ENCODE measurements around the gene TMEM127.
"Not testable (repeated sequence)": the region's sequence is repeated elsewhere in the genome, so short reads cannot be mapped to it uniquely, and the experiment has no call there.

TMEM127 gene

DNA sequence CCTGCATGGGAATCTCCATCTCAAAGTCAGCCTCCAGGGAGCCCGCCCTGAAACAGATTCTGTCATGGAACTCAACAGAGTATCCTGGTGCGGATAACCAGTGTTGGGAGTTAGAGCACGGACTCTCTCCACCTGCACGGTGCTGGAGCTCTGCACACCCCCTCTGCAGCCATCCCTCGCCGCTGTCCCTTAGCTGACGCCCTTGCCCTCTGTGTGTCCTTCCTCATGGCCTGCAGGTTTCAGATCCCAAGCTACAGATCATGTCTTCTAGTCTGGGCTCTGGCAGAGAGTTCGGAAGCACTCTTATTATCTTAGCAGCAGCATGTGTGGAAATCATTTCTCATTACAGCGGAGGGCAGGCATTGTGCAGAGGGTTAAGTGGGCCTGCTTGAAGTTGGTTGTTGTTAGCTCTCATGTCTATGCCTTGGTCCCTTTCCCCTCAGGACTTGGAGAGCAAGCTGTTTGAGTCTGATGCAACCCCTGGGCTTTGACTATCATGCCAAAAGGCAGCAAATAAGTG lies 26.0 kb downstream of the TMEM127 start:
- no peak for DNase-seq

DNA sequence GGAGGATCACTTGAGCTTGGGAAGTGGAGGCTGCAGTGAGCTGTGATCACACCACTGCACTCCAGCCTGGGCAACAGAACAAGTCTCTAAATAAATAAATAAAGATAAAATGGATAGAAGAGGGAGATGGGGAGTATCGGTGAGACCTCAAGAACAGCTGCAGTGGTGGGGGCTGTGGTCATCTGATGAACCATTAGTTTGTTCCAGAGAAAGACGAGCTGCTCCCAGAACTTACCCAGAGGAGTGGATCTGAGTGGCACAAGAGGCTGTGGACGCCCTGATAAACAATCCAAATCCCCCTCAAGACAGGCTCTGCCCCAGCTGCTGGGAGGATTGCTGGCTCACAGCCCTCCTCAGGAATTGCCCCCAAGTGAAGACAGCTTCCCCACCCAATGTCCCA lies 26.7 kb downstream of the TMEM127 start:
- DNase-seq, result no peak

DNA sequence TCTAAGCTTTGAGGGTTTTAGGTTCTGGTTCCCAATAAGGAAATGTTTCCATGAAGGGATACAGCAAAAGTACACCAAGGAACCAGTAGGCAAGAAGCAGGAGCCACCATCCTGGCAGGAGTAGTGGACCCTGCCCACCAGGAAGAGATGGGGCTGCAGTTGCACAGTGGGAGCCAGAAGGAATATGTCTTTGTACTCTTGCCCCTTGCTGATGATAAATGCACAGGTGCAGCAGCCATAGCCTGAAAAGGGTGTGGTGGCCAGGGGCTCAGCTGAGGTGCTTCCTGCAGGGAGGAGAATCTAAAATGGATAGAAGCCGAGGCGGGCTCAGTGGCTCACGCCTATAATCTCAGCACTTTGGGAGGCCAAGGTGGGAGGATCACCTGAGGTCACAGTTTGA lies 27.5 kb downstream of the TMEM127 start:
- no peak for DNase-seq

DNA sequence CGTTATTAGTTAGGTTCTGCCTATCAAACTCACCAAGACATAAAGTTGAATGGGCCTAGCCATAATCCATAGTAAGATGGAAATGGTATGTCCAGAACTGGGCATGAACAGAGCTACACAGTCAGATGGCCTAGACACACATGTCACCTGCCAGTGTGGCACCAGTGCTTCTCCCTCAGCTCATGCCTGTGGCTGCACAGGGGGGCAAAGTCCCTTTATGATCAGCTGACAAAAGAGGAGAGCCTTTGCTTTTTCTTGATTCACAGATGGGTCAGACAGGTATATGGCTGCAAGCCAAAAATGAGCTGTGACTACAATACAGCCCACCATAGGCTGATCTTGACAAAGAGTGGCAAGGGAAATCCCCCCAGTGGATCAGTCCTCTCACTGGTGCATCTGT lies 28.9 kb downstream of the TMEM127 start:
- DNase-seq, result no peak

DNA sequence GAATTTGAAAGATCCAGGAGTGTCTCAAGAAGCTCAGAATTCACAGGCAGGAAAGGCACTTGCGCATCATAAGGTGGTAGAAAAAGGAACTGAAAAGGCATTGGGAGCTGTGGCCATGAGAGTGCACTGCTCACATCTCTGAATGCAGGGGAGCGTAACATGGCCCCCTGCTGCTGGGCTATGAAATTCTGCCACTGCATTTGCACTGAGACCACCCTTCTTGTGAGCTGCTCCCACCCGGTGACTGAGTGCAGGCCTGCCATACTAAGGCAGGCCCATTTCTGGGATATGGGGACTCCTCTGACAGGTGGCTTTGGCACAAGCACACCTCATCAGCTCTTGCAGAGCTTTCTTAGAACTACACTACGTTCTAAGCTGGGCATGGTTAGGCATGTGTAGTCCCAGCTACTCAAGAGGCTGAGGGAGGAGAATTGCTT lies 31.9 kb downstream of the TMEM127 start:
- peak; percentile 25 for DNase-seq

DNA sequence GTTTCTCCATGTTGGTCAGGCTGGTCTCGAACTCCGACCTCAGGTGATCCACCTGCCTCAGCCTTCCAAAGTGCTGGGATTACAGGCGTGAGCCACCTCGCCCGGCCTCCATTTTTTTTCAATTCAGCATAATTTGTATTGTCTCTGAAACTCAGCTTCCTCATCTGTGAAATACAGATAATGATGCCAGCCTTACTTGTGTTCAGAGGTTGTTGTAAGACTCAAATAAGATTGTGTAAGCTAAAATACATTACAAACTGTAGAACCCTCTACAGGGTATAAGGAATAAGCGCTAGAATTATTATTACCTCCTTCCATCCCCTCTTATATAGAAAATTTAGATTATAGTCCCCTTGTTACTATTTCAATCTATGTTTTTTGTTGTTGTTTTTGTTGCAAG lies 32.4 kb downstream of the TMEM127 start:
- DNase-seq, result no peak

DNA sequence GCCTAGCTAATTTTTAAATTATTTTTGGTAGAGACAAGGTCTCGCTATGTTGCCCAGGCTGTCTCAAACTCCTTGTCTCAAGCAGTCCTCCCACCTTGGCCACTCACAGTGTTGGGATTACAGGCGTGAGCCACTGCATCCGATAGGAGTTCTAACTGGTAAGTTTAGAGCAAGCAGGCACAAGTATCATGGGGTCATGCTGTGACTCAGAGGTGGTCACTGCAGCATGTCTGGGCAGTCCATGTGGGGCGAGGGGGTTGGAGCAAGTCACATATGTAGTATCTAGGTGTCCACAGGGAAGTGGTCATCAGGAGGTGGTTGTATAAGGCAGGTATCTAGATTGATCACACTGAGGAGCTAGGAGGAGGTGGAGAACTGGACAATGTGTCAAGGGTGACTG lies 34.5 kb downstream of the TMEM127 start:
- no peak for DNase-seq

DNA sequence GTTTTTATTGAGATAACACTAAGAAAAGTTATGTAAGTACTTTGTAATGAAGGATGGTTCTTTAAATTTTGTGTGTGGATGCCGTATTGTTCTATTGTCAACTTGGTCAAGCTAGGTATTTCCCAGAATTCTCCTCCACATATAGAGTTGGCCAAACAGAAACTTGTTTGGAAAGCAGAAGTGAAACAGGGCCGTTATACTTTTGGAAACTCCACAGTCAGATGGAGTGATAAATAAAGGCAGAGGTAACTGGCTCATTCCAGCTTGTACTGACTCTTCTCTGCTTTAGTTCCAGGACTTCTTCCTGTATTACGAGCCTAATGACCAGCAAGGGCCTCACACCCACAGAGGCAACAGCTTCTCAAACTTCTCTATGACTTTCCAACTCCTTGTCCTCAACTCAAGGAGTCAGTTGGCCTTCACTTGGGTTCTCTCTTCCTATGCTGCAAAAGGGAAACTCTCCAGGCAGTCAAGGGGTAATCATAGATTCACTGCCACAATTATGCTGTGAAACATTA lies 40.7 kb downstream of the TMEM127 start:
- no peak for DNase-seq

DNA sequence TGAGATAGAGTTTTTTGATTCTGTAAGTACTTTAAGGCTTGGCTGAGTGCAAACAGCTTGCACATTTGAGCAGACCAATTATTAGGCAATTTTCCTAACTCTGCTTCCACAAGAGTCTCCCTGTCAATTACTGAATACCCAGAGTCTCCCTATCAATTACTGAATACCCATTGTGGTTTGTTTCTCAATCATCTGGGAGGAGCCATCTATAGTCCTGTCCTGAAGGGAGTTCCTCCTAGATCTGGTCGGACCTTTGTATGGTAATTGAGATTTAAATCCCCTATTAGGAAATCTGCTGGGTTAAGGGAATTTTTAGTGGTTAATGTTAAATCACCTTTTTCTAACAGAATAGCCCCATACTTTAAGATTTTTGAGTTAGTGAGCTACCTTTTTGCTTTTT lies 44.7 kb downstream of the TMEM127 start:
- not testable (repeated sequence) for DNase-seq

DNA sequence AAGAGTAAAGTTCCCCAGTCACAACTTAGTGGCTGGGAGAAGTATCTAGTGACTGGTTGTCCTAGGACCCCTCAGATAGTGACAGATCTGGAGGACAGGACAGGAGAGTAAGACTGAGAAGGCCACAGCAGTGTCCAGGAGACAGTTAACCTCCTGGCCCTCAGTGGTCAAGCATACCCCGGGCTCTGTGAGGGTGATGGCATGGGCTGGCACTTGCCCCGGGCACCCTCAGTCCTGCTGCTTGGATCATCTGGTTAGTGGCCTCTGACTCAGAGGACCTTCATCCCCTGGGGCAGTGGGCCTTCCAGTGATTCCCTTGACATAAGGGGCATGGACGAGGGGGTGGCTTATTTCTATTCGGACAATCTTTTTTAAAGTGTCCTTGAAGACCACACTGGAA lies 45.8 kb downstream of the TMEM127 start:
- DNase-seq, result not testable (repeated sequence)

DNA sequence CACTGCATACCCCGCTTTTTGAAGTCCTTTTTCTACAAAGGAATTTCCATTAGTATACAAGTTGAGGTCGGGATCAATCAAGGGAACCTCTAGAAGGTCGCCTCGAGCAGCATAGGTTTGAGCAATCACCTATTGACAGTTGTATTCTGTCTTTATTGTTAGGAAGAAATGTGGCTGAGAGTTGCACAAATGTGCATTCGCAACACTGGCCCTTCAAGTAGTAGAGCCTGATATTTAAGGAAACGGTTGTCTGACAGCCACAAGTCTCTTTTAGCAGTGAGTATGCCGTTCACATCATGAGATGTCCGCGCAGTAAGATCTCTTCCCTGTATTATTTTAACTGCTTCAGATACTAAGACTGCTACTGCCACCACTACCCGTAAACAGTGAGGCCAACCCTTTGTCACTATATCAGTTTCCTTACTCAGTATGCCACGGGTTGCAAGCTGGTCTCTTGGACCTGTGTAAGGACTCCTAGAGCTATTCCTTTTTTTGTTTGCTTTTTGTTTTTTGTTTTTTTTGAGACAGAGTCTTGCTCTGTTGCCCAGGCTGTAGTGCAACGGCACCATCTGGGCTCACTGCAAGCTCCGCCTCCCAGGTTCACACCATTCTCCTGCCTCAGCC lies 47.2 kb downstream of the TMEM127 start:
- DNase-seq, result no peak

DNA sequence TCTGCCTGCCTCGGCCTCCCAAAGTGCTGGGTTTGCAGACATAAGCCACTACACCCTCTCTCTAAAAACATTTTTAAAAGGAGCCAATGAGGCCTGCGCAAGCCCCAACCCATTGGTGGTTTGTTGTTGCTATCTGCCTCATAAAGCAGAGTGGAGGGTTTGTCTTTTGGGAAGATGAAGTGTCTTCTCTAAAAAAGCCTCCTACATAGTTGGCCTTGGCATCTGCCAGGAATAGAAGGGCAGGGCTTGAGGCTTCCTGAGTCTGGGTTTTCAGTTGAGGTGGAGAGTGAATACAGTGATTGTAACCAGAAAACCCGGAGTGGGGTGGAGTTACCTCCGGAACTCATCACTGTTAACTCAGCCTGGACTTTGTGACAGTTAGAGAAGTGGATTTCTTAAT lies 51.2 kb downstream of the TMEM127 start:
- DNase-seq, result no peak

DNA sequence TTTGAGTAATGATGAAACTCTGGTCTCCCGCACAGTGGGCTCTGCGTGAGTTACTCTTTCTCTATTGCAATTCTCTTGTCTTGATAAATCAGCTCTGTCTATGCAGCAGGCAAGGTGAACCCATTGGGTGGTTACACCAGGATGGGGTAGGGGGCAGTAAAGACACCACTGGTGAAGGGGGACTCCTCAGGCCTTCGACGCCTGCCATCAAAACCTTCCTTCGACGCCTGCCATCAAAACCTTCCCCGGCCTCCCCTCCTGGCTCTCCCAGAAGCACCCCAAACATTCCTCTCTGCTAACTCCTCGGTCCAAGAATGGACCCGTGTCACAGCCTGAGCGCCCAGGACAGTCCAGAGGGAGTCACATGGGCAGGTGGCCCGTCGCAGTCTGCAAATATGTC lies 52.4 kb downstream of the TMEM127 start:
- no peak for DNase-seq

DNA sequence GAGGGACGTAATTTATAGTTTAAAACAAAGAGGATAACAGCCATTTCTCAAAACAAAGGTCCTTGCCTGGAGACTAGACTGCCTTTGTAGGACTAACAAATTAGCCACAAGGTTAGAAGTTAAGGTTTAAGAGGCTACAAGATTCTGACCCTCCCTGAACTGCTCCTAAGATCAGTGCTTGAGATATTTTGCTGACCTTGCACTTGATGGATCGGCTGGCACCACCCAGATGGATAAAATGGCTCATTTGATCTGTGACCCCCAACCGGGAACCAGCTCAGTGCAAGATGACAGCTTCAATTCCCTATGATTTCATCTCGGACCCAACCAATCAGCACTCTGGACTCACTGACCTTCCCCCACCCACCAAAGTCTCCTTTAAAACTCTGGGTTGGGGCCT lies 53.5 kb downstream of the TMEM127 start:
- DNase-seq, result no peak

DNA sequence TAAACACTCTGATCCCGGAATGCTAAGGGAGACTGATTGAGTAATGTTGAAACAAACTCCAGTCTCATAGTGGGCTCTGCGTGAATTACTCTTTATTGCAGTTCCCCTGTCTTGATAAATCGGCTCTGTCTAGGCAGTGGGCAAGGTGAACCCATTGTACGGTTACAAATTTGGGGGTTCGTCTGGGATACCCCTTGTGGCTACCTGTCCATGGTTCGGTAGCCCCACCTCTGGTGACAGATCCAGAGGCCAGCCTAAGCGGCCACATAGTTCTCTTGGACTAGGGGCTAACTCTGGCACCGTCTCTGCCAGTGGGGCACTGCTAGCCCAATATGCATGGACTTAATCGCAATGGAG lies 56.1 kb downstream of the TMEM127 start:
- DNase-seq, result no peak

DNA sequence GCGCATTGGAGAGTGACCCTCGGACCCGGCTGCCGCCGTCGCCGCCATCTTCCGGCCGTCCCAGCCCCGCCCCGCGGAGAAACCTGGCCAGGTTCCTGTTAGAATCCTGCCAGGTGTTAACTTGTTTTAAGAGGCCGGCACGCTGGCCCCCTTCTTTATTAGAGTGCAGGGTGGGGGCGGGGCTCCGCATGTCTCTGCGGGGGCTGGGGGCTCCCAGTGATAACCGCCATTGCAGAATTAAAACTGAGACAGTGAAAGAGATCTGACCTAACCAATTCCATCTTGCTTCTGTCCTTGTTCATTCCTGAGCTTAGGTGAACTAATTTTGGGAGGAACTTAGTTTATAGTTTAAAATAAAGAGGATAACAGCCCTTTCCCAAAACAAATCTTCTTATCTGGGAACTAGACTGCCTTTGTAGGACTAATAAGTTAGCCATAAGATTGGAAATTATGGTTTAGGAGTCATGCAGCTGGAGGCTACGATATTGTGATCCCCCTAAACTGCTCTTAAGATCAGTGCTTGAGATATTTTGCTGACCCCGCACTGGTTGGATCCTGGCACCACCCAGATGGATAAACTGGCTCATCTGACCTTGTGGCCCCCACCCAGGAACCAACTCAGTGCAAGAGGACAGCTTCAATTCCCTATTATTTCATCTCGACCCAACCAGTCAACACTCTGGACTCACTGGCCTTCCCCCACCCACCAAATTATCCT lies 56.6 kb downstream of the TMEM127 start:
- no peak for DNase-seq

DNA sequence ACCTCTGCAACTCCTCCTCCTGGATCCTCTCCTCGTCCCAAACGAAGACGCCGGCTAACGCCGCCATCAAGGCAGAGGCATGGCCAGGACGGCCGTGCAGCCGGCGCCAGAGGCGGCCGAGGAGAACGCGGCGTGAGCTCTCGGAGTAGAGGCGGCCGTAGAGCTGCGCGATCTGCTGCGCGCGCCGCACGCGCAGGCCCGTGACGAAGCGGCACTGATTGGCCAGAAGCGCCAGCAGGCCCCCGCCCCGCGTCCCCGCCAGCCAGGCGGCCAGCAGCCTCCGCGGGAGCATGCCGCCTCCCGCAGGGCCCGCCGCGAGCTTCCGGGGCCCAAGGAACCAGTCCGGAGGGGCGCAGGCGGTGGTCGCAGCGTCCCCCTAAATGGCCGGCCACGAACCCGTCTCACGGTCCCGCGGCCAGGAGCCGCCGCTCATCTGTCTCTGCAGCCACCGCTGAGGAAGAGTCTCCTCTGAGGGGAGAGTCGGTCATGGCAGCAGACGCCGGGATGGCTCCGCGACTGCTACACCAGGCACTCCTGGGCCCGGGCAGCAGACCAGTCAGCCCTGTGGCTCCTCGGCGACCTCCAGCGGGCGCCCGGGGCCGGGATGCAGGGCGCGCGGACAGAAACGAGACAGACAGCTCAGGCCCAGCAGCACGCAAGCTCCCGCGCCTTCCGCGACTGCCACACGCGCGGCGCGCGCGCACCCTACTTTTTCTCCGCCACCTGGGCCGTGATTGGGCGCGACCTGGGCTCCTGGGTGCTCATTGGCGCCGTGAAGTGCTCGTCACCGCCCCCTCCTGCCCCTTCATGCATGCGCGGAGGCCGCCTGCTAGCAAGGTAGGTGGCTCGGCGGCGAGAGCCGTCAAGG lies 57.4 kb downstream of the TMEM127 start, which contains the start of gene STARD7:
TSS of gene STARD7 (minus strand) at position 685 of the 868 bp plus-strand sequence. CDS start at position 292, 393 bp downstream.
- DNase-seq, result peak; percentile 99

DNA sequence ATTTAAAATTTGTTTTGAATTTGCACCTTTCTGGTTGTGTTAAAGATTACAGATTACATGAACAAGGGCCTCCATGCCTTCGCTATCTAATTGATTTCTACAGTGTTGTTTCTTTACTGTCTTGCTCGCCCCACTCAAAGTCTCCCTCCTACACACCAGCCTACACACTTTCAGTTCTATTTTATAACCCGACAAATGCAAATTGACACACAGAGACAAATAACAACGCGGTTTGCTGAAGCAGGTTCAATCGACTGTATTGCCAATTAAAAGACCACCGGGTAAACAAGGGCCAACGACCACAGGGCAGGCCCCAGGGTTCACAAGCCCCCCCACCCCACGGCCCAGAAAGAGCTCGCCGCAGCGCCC lies 58.0 kb downstream of the TMEM127 start:
- no peak for DNase-seq

DNA sequence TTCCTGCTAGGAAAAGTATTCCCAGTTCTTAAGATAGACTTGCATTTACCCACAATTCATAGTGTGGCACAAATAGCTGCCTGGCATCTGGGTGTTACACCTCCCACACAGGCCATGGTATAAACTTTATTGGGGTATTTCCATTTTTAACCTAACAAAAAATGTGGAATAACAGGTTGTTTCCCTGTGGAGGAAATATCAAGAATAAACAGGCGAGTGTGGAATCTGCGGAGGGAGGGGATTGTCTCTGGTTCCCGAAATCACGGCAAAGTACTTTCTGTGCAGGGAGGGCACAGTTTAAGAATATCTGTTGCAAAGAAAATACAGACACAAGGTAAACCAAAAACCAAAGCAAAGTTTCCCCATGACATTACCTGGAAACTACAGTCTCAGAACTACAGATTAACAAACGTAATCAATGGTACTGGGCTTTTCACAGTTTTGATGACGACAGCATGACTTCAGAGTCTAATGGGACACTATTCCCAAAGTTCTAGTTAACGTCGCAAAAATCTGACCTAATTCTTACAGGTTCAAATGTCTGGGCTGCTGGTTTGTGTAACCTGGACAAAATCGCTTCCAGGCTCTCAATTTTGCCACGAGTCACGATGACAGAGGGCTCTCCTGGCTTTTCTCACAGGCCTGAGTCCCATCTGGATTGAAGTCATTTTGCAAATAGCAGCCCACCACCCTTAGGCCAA lies 58.6 kb downstream of the TMEM127 start:
- no peak for DNase-seq

DNA sequence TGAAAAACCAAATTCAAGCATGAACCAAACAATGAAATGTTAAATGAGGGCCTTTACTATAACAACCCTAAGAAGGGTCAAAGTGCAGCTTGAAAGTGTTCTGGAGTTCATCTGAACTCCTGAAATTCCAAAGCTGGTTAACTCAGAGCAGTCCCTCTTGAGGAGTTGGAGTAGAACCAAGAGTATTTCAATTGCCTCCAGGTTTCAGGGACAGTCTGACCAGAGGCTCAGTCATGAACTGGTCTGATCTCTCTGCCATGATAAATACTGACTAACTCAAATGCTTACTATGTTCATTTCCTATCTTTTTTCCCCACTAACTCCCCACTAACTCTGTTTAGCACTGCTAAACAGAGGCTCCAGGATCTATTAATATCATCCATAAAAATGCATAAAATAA lies 59.9 kb downstream of the TMEM127 start:
- DNase-seq, result no peak

DNA sequence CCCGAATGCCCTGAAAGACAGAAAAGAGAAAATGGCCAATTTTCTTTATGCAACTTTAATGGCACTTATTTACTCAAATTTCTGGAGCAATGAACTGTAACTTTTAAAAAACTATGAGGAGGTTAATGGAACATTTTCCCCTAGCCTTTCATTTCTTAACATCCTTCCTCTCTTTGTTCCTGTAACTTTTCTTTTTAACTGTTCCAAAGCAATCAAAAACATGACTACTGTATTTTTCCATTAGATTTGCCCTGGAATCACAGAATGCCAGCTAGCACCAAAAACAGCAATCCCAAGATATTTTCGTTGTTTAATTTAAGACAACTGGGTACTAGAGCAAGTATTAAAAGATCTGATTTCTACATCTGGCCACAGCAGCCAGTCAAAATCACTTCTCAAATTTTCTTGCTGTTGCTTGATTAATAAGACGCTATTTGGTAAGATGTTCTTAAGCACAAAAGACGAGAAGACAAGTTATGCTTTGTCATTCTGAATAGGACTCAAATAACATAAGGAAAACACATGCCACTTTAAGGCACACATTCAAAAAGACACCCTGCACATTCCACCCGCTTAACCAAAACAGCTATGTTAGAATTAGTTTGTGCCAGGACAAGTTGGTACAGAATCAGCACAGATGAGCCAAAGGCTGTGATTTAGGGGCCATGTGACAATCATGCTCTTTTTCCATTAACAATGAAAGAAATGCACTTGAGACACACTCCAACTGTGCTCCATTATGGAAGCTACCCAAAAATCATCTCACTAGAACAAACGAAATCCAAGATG lies 60.8 kb downstream of the TMEM127 start:
- peak; percentile 21 for DNase-seq
